MV-4-11 (cell line): Measurements from ENCODE around the gene ABTB2.
A peak's percentile ranks its signal among the peaks of the same experiment; 100 is the strongest.

Experiments
- DNase-seq: peaks from one replicate; lab custom pipeline; 2025; lab: John Stamatoyannopoulos, UW

Gene ABTB2

GRCh38 chr11:34209809-34210208 is 148.0 kb downstream of the ABTB2 start:
- DNase-seq, result no peak

DNA sequence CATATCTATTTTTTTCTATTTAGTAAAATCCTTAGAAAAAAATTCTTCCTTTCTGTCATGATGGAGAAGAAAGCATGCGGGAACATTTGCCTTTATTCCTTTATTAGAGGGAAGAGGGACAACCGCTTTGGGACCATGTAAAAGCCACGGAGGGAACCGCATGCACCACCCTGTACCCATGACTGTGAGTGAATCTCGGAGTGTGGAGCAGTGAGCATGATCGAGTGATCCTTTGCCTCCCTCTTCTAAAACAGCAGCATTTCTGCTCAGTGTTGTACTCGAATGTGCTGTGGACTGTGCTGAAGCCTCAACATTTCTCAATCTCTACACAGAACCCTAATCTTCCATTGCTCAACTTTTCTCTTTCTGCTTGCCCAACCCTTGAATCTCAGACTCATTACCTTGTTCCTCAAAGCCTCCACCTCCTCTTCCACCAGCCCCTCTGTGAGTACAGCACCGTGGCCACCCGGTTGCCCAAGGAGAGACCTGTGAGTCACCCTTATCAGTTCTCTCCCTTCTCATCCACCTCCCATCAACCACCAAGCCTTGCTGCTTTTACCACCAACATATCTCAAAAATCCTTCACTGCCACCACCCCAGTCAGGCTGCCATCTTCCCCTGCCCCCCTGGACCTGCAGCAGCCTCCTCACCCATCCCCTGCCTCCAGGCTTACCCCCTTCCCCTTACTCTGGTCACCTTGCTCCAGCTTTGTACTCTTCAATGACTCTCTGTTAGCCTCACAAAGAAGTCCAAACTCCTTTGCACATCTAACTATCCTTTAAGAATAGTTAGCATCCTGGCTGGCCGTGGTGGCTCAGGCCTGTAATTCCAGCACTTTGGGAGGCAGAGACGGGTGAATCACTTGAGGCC is 149.3 kb downstream of the ABTB2 start:
- peak; percentile 96 for DNase-seq

DNA sequence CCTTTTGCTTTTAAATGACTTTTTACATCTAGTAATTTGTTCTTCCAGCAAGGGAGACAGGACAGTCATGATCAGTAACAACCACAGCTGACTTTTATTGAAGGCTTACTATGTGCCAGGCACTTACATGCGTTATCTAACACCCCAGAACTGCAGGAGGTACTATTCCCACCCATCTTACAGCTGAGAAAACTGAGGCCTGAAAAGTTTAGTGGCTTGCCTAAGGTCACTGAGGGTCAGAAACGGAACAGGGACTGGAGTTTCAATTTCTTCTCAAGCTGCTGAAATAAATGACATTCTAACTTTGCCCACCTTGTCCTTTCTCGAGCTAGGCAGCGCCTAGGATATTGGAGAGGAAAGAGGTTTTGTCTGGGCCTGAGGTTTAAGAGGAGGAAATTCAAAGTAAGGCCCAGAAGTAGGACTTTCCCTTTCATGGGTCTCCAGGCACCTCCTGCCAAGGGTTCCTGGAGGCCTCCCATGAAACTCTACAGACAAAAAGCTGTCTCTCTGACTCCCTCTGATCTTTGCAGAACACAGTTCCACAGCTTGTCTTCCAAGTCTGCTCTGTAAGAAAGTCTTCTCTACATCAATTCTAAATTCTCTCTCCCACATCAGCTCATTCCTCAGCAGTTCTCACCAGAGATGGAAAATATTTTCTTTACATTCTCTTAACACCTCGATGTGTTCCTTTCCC is 150.2 kb downstream of the ABTB2 start:
- no peak for DNase-seq

- peak; percentile 28 for DNase-seq
Observed at GRCh38 chr11:34206407-34207300, 151.2 kb downstream of the ABTB2 start.

GRCh38 chr11:34205326-34206035 is 152.3 kb downstream of the ABTB2 start:
- no peak for DNase-seq

DNA sequence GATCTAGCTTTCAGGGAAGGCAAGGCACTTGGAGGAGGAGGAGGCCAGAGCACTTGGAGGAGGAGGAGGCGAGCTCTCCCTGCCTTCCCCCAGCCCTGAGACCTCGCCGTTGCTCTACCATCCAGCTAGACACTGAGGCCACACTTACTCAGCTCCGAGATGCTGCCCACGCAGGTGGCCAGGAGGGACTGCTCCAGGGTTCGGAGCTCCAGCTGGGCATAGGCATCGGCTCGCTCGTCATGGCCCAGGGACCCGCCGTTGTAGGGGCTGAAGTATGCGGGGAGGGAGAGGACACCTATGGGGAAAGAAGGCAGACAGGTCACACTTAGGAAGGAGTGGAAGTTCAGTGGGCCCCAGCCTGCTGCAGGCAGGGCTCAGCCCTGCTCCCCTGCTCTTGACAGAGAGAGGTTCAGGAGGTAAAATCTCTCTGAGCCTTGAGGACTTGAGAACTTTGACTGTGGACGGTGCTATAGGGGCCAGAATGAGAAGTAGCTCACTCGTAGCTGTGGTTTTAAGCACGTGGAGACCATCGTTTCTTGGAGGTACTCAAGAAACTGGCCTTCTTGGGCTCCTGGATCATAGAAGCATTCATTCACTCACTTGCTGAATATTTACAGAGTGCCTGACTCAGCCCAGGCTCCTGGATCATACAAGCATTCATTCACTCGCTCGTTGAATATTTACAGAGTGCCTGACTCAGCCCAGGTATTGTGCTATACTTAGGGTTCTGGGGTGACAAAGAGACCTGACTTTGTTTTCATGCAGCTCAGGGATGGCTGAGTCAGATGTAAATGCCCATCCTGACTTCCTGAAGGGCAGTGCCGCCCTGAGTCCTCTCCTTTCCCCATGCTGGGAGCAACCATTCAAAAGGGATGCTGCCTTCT is 153.2 kb downstream of the ABTB2 start:
- no peak for DNase-seq

GRCh38 chr11:34203377-34203871 is 154.4 kb downstream of the ABTB2 start:
- no peak for DNase-seq

GRCh38 chr11:34201129-34201528 is 156.7 kb downstream of the ABTB2 start:
- DNase-seq, result no peak

DNA sequence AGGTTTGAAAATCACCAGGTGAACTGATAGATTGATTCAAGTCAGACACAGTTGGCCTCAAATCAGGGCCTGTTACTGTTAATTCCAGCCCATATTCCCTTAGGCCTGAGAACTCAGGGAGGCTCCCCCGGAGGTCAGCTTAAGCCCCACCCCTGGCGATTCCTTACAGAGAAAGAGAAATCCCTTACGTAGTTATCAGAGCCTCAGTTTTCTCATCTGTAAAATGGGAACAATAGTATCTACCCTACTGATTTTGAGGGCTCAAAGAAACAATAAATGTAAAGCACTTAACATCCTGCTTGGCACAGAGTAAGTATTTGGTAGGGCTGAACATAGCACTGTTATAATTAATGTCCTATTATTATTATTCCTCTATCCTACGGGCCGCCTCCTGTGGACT is 158.3 kb downstream of the ABTB2 start:
- DNase-seq, result no peak

DNA sequence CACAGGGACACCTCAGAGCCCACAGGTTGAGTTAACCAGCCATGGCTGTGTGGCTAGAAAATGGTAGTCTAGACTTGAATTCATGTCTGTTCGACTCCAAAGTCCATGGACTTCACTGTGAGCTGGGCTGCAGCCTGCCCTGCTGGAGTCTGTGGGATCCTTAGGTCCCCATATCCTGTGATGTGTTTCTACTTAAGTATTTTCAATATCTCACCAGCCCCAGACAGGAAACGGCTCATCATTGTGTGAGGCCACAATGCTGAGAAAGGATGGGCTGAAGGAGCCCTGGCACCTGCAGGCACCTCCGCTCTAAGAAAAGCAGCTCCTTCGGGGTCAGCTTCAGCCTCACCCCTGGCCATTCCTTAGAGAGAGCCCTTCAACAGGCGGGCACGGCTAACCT is 159.3 kb downstream of the ABTB2 start:
- no peak for DNase-seq

- DNase-seq, result no peak
Observed at GRCh38 chr11:34197256-34197655, 160.6 kb downstream of the ABTB2 start.

- no peak for DNase-seq
Observed at GRCh38 chr11:34194576-34195335, 163.1 kb downstream of the ABTB2 start.

DNA sequence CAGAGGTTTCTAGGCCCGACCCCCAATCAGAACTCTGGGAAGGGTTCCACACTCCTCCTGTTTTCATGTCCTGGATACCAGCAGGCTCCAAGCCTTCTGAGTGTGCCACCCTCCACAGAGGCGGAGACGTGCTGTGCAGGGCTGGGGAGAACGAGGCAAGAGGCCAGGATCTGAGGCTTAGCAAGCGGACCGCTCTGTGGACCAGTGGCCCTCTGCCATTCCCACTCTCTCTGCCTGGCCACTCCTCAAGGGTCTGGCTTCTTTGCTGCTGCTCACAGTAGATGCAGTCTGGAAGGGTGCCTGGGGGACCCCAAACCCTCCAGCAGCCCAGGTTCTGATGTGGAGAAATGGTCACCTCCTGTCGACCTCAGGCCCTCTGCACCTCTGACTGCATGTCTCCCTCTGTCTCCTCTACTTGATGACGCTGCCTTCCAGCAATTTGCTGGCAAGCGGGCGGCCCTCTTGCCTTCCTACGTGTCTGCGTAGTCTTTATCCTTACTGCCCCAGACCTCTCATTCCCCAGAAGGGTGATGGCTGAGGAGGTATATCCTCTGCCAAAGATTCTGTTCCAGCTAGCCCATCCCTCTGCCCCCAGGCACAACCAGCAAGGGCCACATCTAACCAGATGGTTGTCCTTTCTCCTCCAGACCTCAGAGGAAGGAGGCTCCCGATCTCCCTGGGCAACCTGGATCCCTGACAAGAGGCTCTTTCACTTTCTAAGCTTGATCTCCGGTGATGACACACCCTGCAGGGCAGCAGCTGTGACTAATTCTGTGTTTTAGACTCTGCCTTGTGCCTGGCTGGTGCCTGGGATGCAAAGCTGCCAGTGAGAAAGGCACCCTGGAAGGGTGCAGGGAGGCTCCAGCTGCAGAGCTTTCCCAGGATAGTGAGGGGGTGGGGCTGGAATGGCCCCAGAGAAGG is 165.1 kb downstream of the ABTB2 start:
- peak; percentile 54 for DNase-seq

DNA sequence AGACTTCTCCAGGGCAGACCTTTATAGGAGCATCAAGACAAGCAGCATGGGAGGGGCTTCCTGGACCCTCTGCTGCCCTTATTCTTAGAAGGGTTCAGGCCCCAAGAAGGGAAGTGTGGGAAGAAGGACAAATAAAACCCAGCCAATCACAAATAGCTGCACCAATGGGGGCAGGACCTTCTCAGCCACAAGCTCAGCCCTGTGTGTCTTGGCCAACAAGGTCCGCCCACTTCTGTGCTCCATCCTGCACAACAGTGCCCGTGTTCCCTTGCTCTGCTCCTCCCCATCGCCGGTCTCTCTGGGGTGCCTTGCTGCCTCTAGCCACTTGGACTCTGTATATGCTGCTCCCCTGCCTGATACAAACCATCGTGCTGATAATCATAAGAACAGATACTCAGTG is 166.2 kb downstream of the ABTB2 start:
- DNase-seq, result peak; percentile 35

GRCh38 chr11:34190192-34191139 is 167.3 kb downstream of the ABTB2 start:
- DNase-seq, result no peak

DNA sequence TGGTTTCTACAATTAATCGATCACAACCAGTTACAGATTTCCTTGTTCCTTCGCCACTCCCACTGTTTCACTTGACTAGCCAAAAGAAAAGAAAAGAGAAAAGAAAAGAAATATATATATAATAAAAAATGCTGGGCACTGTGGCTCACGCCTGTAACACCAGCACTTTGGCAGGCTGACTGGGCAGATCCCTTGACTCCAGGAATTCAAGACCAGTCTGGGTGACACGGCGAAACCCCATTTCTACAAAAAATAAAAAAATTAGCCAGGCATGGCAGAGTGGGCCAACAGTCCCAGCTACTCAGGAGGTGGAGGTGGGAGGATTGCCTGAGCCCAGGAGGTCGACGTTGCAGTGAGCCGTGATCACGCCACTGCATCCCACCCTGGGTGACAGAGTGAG is 168.6 kb downstream of the ABTB2 start:
- no peak for DNase-seq

DNA sequence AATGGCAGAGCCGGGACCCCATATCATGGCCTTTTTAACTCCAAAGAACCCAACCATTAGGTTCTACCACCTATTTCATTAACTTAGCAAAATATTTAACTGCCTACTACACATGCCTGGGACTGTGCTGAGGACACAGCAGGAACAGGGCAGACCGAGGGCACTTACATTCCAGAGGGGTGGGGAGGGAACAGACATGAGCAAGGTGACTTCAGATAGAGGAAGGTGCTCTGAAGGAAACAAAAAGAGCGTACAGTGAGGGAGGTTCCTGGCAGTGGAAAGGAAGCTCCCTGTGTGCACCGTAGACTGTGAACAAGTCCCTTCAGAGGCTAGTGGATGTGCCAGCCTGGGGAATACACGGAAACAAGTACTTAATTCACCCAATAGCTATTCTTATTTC is 169.6 kb downstream of the ABTB2 start:
- no peak for DNase-seq
